CD14-positive monocyte (primary cell): ENCODE results near the gene ADAM19. TPM values are rescaled to one million over a fixed set of nuclear protein-coding genes. Genes with fewer than 3 reads are reported as not detected.

Experiments used
- DNase-seq, 3 donors: peaks; one replicate each; pipeline ENCODE4 v3.0.0-alpha.2; 2011 to 2022
- H2AFZ ChIP-seq: 2 replicates; pipeline ENCODE4 v1.6.0; 2012; ENCODE audit warnings: mild to moderate bottlenecking, low read depth, low read length, inconsistent platforms; ENCODE audit not compliant: insufficient read depth, poor library complexity, severe bottlenecking
- H3K27ac ChIP-seq, 2 donors: 1 replicate in 1 of 2; 2 replicates in 1 of 2; pipeline ENCODE4 v1.5.1; 2012 to 2013; ENCODE audit warnings: low read length in 2 of 2, control low read depth in 1 of 2, inconsistent platforms in 1 of 2, low read depth in 1 of 2, mild to moderate bottlenecking in 1 of 2
- H3K27me3 ChIP-seq, 2 donors: one replicate each; pipeline versions ENCODE4 v1.6.0 to v1.6.1; 2011 to 2013; ENCODE audit warnings: low read length in 2 of 2; ENCODE audit not compliant: control insufficient read depth in 2 of 2, insufficient read depth in 2 of 2
- H3K36me3 ChIP-seq, 2 donors: replicated peaks in 1 of 2; 1 replicate in 1 of 2; 2 replicates in 1 of 2; pipeline versions ENCODE4 v1.5.1 to v1.6.1; 2012 to 2013; ENCODE audit warnings: low read length in 2 of 2, control low read depth in 1 of 2, inconsistent platforms in 1 of 2, mild to moderate bottlenecking in 1 of 2; ENCODE audit not compliant: insufficient read depth in 2 of 2, control insufficient read depth in 1 of 2
- H3K4me1 ChIP-seq, 2 donors: 1 replicate in 1 of 2; 2 replicates in 1 of 2; pipeline versions ENCODE4 v1.5.1 to v1.6.1; 2012 to 2013; ENCODE audit warnings: low read length in 2 of 2, control low read depth in 1 of 2, inconsistent platforms in 1 of 2, mild to moderate bottlenecking in 1 of 2, moderate library complexity in 1 of 2; ENCODE audit not compliant: insufficient read depth in 2 of 2, control insufficient read depth in 1 of 2
- H3K4me2 ChIP-seq: replicated peaks from 2 replicates; pipeline ENCODE3; 2012; ENCODE audit warnings: low read length, moderate library complexity, mild to moderate bottlenecking; ENCODE audit not compliant: poor library complexity, severe bottlenecking; ENCODE audit errors: extremely low read depth
- H3K4me3 ChIP-seq, 3 experiments: fragments of 200-600 bp in 1 of 3; sonication (generic) in 1 of 3; replicated peaks in 1 of 3; 1 replicate in 2 of 3; 2 replicates in 1 of 3; pipeline ENCODE4 v1.5.1; 2011 to 2013; ENCODE audit warnings: low read length in 3 of 3, mild to moderate bottlenecking in 3 of 3, control low read depth in 2 of 3, low read depth in 2 of 3, inconsistent platforms in 1 of 3, moderate library complexity in 1 of 3
- H3K79me2 ChIP-seq: 2 replicates; pipeline ENCODE4 v1.6.0; 2012; ENCODE audit warnings: mild to moderate bottlenecking, control low read depth, inconsistent platforms, low read length, moderate library complexity; ENCODE audit not compliant: insufficient read depth
- H3K9ac ChIP-seq: 2 replicates; pipeline ENCODE4 v1.6.0; 2017; ENCODE audit warnings: low read length, mild to moderate bottlenecking; ENCODE audit not compliant: insufficient read depth, poor library complexity, severe bottlenecking
- H3K9me3 ChIP-seq, 2 donors: replicated peaks in 1 of 2; 1 replicate in 1 of 2; 2 replicates in 1 of 2; pipeline versions ENCODE4 v1.5.1 to v1.6.1; 2012 to 2013; ENCODE audit warnings: low read length in 2 of 2, control low read depth in 1 of 2; ENCODE audit not compliant: control insufficient read depth in 1 of 2, insufficient read depth in 1 of 2
- H4K20me1 ChIP-seq: 2 replicates; pipeline ENCODE4 v1.6.0; 2012; ENCODE audit warnings: mild to moderate bottlenecking, low read length, control low read depth, moderate library complexity; ENCODE audit not compliant: insufficient read depth
- H3K27ac Mint-ChIP-seq, 7 donors: one replicate each; pipeline ENCODE4 v1.8.0; 2020; ENCODE audit warnings: mild to moderate bottlenecking in 7 of 7, mixed read lengths in 7 of 7, moderate library complexity in 6 of 7, inconsistent platforms in 2 of 7
- H3K27me3 Mint-ChIP-seq, 3 donors: one replicate each; pipeline ENCODE4 v1.8.0; 2021 to 2022; ENCODE audit warnings: low read depth in 3 of 3, mild to moderate bottlenecking in 3 of 3, mixed read lengths in 3 of 3, moderate library complexity in 3 of 3, inconsistent platforms in 1 of 3
- H3K36me3 Mint-ChIP-seq, 2 donors: one replicate each; pipeline ENCODE4 v1.8.0; 2020; ENCODE audit warnings: mixed read lengths in 2 of 2, inconsistent platforms in 1 of 2, mild to moderate bottlenecking in 1 of 2
- H3K4me1 Mint-ChIP-seq: one replicate; pipeline ENCODE4 v1.8.0; 2020; ENCODE audit warnings: mild to moderate bottlenecking, mixed read lengths
- H3K4me3 Mint-ChIP-seq, 2 donors: one replicate each; pipeline ENCODE4 v1.8.0; 2020; ENCODE audit warnings: mild to moderate bottlenecking in 2 of 2, mixed read lengths in 2 of 2, moderate library complexity in 1 of 2
- H3K9me3 Mint-ChIP-seq, 7 donors: one replicate each; pipeline ENCODE4 v1.8.0; 2020 to 2022; ENCODE audit warnings: mixed read lengths in 7 of 7, mild to moderate bottlenecking in 6 of 7, moderate library complexity in 6 of 7, inconsistent platforms in 2 of 7
- CTCF ChIP-seq: fragments of 200-600 bp; IDR thresholded peaks from one replicate; pipeline ENCODE4 v1.8.0; 2022; ENCODE audit warnings: antibody characterized with exemption, mild to moderate bottlenecking
- WGBS: methylation state at CpG from one replicate; pipeline ENCODE4 v1.1.5; 2013; ENCODE audit warnings: missing lambda C conversion rate; ENCODE audit not compliant: insufficient coverage; 5-methylcytosine and 5-hydroxymethylcytosine counted together
- intact Hi-C, 2 donors: fragments of 100-400 bp; cut with micrococcal nuclease; formaldehyde crosslinking; loops; one replicate each; pipeline versions ENCODE4 v1.15.0 to v1.15.1; 2023
- polyA plus RNA-seq, 3 donors: library from polyadenylated mRNA; depleted of rRNA in 1 of 3; unstranded in 2 of 3; stranded (reverse) in 1 of 3; fragments of 300-500 nt in 2 of 3; fragments of >200 nt in 1 of 3; fragmentation: Illumina TruSeq in 2 of 3; gene quantifications; 1 replicate in 2 of 3; 2 replicates in 1 of 3; pipeline ENCODE4 v1.2.3, GENCODE V29; 2012 to 2021

ADAM19 gene
- polyA plus RNA-seq, 3 donors = 3.0 to 12.7 (median 6.2) TPM

- Mint-ChIP-seq H3K27me3 (peaks cover under 1 to 8% (median 2%) of the 10 kb centered on the region in 3 donors), H3K9me3 (no peaks in the 10 kb centered on the region), H3K4me3 (no peak overlapping the region), H3K4me1 (peaks cover 56% of the 10 kb centered on the region), H3K36me3 (peaks cover 3% of the 10 kb centered on the region in 2 donors), H3K27ac (peak overlapping the region in 2 of 7 donors; percentile 10 to 71)
- intact Hi-C loops = loop anchor here in 1 of 2 donors (2.0 kb wide), 1 partner anchor 26 kb away; no protein-coding TSS in a partner anchor
- Histone ChIP-seq H2AFZ (no peak overlapping the region), H3K4me1 (peaks cover 51 to 66% of the 10 kb centered on the region in 2 donors), H3K27ac (no peak overlapping the region), H3K4me3 (no peak overlapping the region), H4K20me1 (no peaks in the 10 kb centered on the region), H3K36me3 (no peaks in the 10 kb centered on the region), H3K79me2 (no peaks in the 10 kb centered on the region), H3K9me3 (no peaks in the 10 kb centered on the region), H3K4me2 (no peak overlapping the region), H3K27me3 (no peaks in the 10 kb centered on the region), H3K9ac (no peak overlapping the region)
- WGBS = 55% methylated on average over 2 of the region's 5 CpGs
- no peak for TF ChIP-seq CTCF
- peak in 1 of 3 donors; percentile 39 for DNase-seq
These were observed 20.9 kb upstream of the ADAM19 start for GRCh38 chr5:157596487-157596886.

GRCh38 chr5:157594675-157595459 lies 19.3 kb upstream of the ADAM19 start:
- no peaks in the 10 kb centered on the region for H3K79me2 ChIP-seq
- H4K20me1 ChIP-seq = no peaks in the 10 kb centered on the region
- H3K4me1 ChIP-seq = peaks cover 44 to 59% of the 10 kb centered on the region in 2 donors
- intact Hi-C loops = no loop called here
- H3K4me2 ChIP-seq = no peak overlapping the region
- H3K4me3 Mint-ChIP-seq = no peak overlapping the region
- no peaks in the 10 kb centered on the region for H3K9me3 Mint-ChIP-seq
- no peaks in the 10 kb centered on the region for H3K9me3 ChIP-seq
- DNase-seq = peak; percentile 56 to 79 (median 78)
- no peak overlapping the region for H3K9ac ChIP-seq
- peaks cover 2 to 3% of the 10 kb centered on the region in 2 donors for H3K36me3 Mint-ChIP-seq
- H3K4me3 ChIP-seq = peak overlapping the region in 1 of 3 experiments; percentile 19
- no peak overlapping the region for H2AFZ ChIP-seq
- peak overlapping the region in 1 of 2 donors; percentile 15 for H3K27ac ChIP-seq
- WGBS = no CpG with 5 or more reads among the region's 2 CpGs
- H3K27ac Mint-ChIP-seq = peak overlapping the region in 6 of 7 donors; percentile 23 to 82 (median 42)
- TF ChIP-seq CTCF = no peak
- H3K36me3 ChIP-seq = no peaks in the 10 kb centered on the region
- peaks cover 51% of the 10 kb centered on the region for H3K4me1 Mint-ChIP-seq
- H3K27me3 Mint-ChIP-seq = peaks cover 2 to 6% (median 3%) of the 10 kb centered on the region in 3 donors
- H3K27me3 ChIP-seq = no peaks in the 10 kb centered on the region
